Epithelial cell of prostate (primary cell): ENCODE results near the gene HBG2.
"Not testable (repeated sequence)": the region's sequence is repeated elsewhere in the genome, so short reads cannot be mapped to it uniquely, and the experiment has no call there.

Source experiments
- DNase-seq: peaks from one replicate; pipeline ENCODE4 v3.0.0-alpha.2; 2011; ENCODE audit warnings: low read depth, low spot score
- H3K27ac ChIP-seq: fragments of 450-650 bp; 2 replicates; pipeline ENCODE4 v1.5.1; 2017; ENCODE audit warnings: mild to moderate bottlenecking

Gene HBG2

GRCh38 chr11:5254646-5255413 is at the start of gene HBG2:
Gene HBG2 (minus strand): TSS chr11:5254781. CDS start chr11:5254728, 53 bp downstream.
- not testable (repeated sequence) for H3K27ac ChIP-seq

GRCh38 chr11:5304046-5304445 is 49.5 kb upstream of the HBG2 start:
- H3K27ac ChIP-seq, result no peak overlapping the region
- DNase-seq, result no peak

More at GRCh38 chr11:5254646-5255413, at the start of gene HBG2:
- not testable (repeated sequence) for DNase-seq

- no peak for DNase-seq
- no peak overlapping the region for H3K27ac ChIP-seq
These were observed 49.0 kb upstream of the HBG2 start for GRCh38 chr11:5303626-5304025.

GRCh38 chr11:5301846-5302245 is 47.3 kb upstream of the HBG2 start, which contains the start of gene OR51B4:
Gene OR51B4 (minus strand): TSS chr11:5301946. CDS start chr11:5301946, 0 bp downstream.
- DNase-seq, result no peak
- no peak within 1 kb of the TSS for H3K27ac ChIP-seq

- DNase-seq, result no peak
- no peak overlapping the region for H3K27ac ChIP-seq
These were observed 45.7 kb upstream of the HBG2 start for GRCh38 chr11:5300251-5300650.

GRCh38 chr11:5298451-5298850 is 43.9 kb upstream of the HBG2 start:
- no peak for DNase-seq
- no peak overlapping the region for H3K27ac ChIP-seq

- H3K27ac ChIP-seq, result no peak overlapping the region
- DNase-seq, result no peak
These were observed 43.2 kb upstream of the HBG2 start for GRCh38 chr11:5297721-5298323.

GRCh38 chr11:5294342-5294995 is 39.9 kb upstream of the HBG2 start:
- not testable (repeated sequence) for H3K27ac ChIP-seq, DNase-seq

- no peak for DNase-seq
- H3K27ac ChIP-seq, result no peak overlapping the region
These were observed 38.4 kb upstream of the HBG2 start for GRCh38 chr11:5293028-5293427.

GRCh38 chr11:5291207-5291838 is 36.7 kb upstream of the HBG2 start:
- DNase-seq, result no peak
- no peak overlapping the region for H3K27ac ChIP-seq

- H3K27ac ChIP-seq, result peak overlapping the region; percentile 34
- DNase-seq, result no peak
These were observed 35.5 kb upstream of the HBG2 start for GRCh38 chr11:5290106-5290505.

GRCh38 chr11:5289696-5290095 is 35.1 kb upstream of the HBG2 start:
- H3K27ac ChIP-seq, result peak overlapping the region; percentile 34
- DNase-seq, result no peak

- peak overlapping the region; percentile 34 for H3K27ac ChIP-seq
These were observed 34.4 kb upstream of the HBG2 start for GRCh38 chr11:5288906-5289550.

GRCh38 chr11:5288108-5288905 is 33.7 kb upstream of the HBG2 start:
- no peak for DNase-seq
- peak overlapping the region; percentile 95 for H3K27ac ChIP-seq

More at GRCh38 chr11:5288906-5289550, 34.4 kb upstream of the HBG2 start:
- DNase-seq, result no peak

- peak overlapping the region; percentile 95 for H3K27ac ChIP-seq
- no peak for DNase-seq
These were observed 32.3 kb upstream of the HBG2 start for GRCh38 chr11:5286901-5287300.

- DNase-seq, result no peak
- H3K27ac ChIP-seq, result peak overlapping the region; percentile 95
These were observed 31.8 kb upstream of the HBG2 start for GRCh38 chr11:5286351-5286750.

GRCh38 chr11:5285703-5286340 is 31.2 kb upstream of the HBG2 start:
- H3K27ac ChIP-seq, result peak overlapping the region; percentile 95
- peak; percentile 75 for DNase-seq

GRCh38 chr11:5284637-5285036 is 30.1 kb upstream of the HBG2 start:
- no peak for DNase-seq

GRCh38 chr11:5283882-5284281 is 29.3 kb upstream of the HBG2 start:
- DNase-seq, result no peak
- H3K27ac ChIP-seq, result no peak overlapping the region

More at GRCh38 chr11:5284637-5285036, 30.1 kb upstream of the HBG2 start:
- H3K27ac ChIP-seq, result peak overlapping the region; percentile 95
